ENCODE data around the gene HSD11B1L.

Gene HSD11B1L

GRCh38 chr19:5696196-5697021 is 15.6 kb downstream of the HSD11B1L start:
- CTCF ChIA-PET: interaction anchor here (1.0 to 1.2 kb wide), 2 partner anchors 10 to 108 kb away, joined by 4 read pairs; no protein-coding TSS in a partner anchor
- POLR2A ChIA-PET: interaction anchor here (0.6 to 3.0 kb wide), 4 partner anchors 10 to 648 kb away, joined by 3 to 12 read pairs (median 6); partner anchors contain the start of genes CATSPERD and LONP1
- peak overlapping the region; percentile 66 for H3K27ac ChIP-seq (ENCODE audit: extremely low read depth, low read depth, low read length)
- H3K9me3 ChIP-seq (ENCODE audit: control insufficient read depth, insufficient read depth, low read depth, low read length): no peaks in the 10 kb centered on the region
- H3K4me1 ChIP-seq (ENCODE audit: control insufficient read depth, insufficient read depth, low read length): no peaks in the 10 kb centered on the region; the same call in 1 of the 2 replicates
- H3K4me3 ChIP-seq (ENCODE audit: low read depth, low read length): no peak overlapping the region
- TF ChIP-seq ZNF350 (tag by site-specific recombination; IDR thresholded peaks at IDR 0.05) (no peak), KLF9 (tag by site-specific recombination; IDR thresholded peaks at IDR 0.05; ENCODE audit: low read depth) (peak; percentile 60), ZNF121 (tag by site-specific recombination; IDR thresholded peaks at IDR 0.05) (no peak), ZFP69B (tag by site-specific recombination; IDR thresholded peaks at IDR 0.05) (no peak), ZNF785 (tag by site-specific recombination; IDR thresholded peaks at IDR 0.05) (no peak), REST (tag by site-specific recombination; IDR thresholded peaks at IDR 0.05) (peak; percentile 53), BCL11B (tag by site-specific recombination; IDR thresholded peaks at IDR 0.05; ENCODE audit: low read depth) (peak; percentile 96), ZNF707 (tag by site-specific recombination; IDR thresholded peaks at IDR 0.05) (no peak), ZFHX2 (tag by site-specific recombination; conservative IDR thresholded peaks at IDR 0.05) (no peak; the same call in 1 of the 2 replicates), PBX3 (CRISPR knock-in tag; IDR thresholded peaks at IDR 0.05) (0 out of 2 replicates have a peak, but pooled peaks have one; percentile 79), HIC1 (tag by site-specific recombination; IDR thresholded peaks at IDR 0.05) (0 out of 2 replicates have a peak, but pooled peaks have one; percentile 65), ZNF837 (tag by site-specific recombination; IDR thresholded peaks at IDR 0.05) (no peak; the same call in 1 of the 2 replicates), ZNF561 (tag by site-specific recombination; IDR thresholded peaks at IDR 0.05; ENCODE audit: borderline replicate concordance) (no peak), ZNF341 (tag by site-specific recombination; IDR thresholded peaks at IDR 0.05; ENCODE audit: low read depth) (0 out of 2 replicates have a peak, but pooled peaks have one; percentile 4), ZBTB10 (tag by site-specific recombination; IDR thresholded peaks at IDR 0.05) (peak; percentile 32; the same call in 1 of the 2 replicates), ZBTB6 (tag by site-specific recombination; IDR thresholded peaks at IDR 0.05) (peak; percentile 60), BCL11A (tag by site-specific recombination; IDR thresholded peaks at IDR 0.05; ENCODE audit: low read depth) (peak; percentile 95), KLF1 (tag by site-specific recombination; IDR thresholded peaks at IDR 0.05) (peak; percentile 44; the same call in 1 of the 2 replicates), ZNF521 (tag by site-specific recombination; IDR thresholded peaks at IDR 0.05) (no peak), IKZF3 (tag by site-specific recombination; IDR thresholded peaks at IDR 0.05) (peak; percentile 12; the same call in 1 of the 2 replicates), SALL2 (tag by site-specific recombination; IDR thresholded peaks at IDR 0.05; ENCODE audit: borderline replicate concordance) (no peak), ZNF223 (tag by site-specific recombination; IDR thresholded peaks at IDR 0.05) (no peak)
- H3K36me3 ChIP-seq (ENCODE audit: control insufficient read depth in 2 of 2, insufficient read depth in 1 of 2, low read length in 2 of 2): peaks cover 17 to 83% of the 10 kb centered on the region in 2 experiments; a peak in 2 of 3 replicates
